Suprapubic skin (tissue), 4 donors: ENCODE results near the gene RAVER1. TPM values are rescaled to one million over a fixed set of nuclear protein-coding genes. Genes with fewer than 3 reads are reported as not detected.
"Not testable (repeated sequence)": the region's sequence is repeated elsewhere in the genome, so short reads cannot be mapped to it uniquely, and the experiment has no call there.

Source experiments
- DNase-seq, 2 donors: peaks; one replicate each; pipeline ENCODE4 v3.0.0-alpha.2; 2019; ENCODE audit warnings: low spot score in 2 of 2
- H3K27ac ChIP-seq: fragments of 200-600 bp; sonication (generic); one replicate; pipeline ENCODE4 v1.5.1; 2019
- H3K27me3 ChIP-seq: fragments of 200-600 bp; sonication (generic); one replicate; pipeline ENCODE4 v1.5.1; 2019
- H3K36me3 ChIP-seq: fragments of 200-600 bp; sonication (generic); one replicate; pipeline ENCODE4 v1.5.1; 2019
- H3K4me1 ChIP-seq: fragments of 200-600 bp; sonication (generic); one replicate; pipeline ENCODE4 v1.5.1; 2019
- H3K4me3 ChIP-seq: fragments of 200-600 bp; sonication (generic); one replicate; pipeline ENCODE4 v1.5.1; 2019; ENCODE audit warnings: mild to moderate bottlenecking
- H3K9me3 ChIP-seq: fragments of 200-600 bp; sonication (generic); one replicate; pipeline ENCODE4 v1.5.1; 2019
- CTCF ChIP-seq, 2 donors: fragments of 200-600 bp in 1 of 2; fragments of 450-650 bp in 1 of 2; sonication (generic) in 1 of 2; IDR thresholded peaks; one replicate each; pipeline ENCODE4 v1.5.1; 2016 to 2019; ENCODE audit warnings: antibody characterized with exemption in 2 of 2, mild to moderate bottlenecking in 1 of 2, moderate library complexity in 1 of 2
- EP300 ChIP-seq: sonication (generic); formaldehyde crosslinking; IDR thresholded peaks from one replicate; pipeline ENCODE4 v1.6.1; 2017; ENCODE audit warnings: antibody characterized with exemption
- POLR2A ChIP-seq, 2 donors: fragments of 450-650 bp; IDR thresholded peaks; one replicate each; pipeline ENCODE4 v1.6.1; 2017; ENCODE audit warnings: antibody characterized with exemption in 2 of 2, mild to moderate bottlenecking in 2 of 2, moderate library complexity in 2 of 2
- POLR2AphosphoS5 ChIP-seq, 3 donors: sonication (generic); formaldehyde crosslinking; IDR thresholded peaks; one replicate each; pipeline ENCODE4 v1.6.1; 2017; ENCODE audit warnings: antibody characterized with exemption in 3 of 3
- WGBS: methylation state at CpG from one replicate; pipeline ENCODE4 v1.1.5; 2018; 5-methylcytosine and 5-hydroxymethylcytosine counted together
- total RNA-seq, 4 donors: library from RNA; depleted of rRNA; stranded (reverse); fragments of >200 nt; gene quantifications; one replicate each; pipeline ENCODE4 v1.1.0, GENCODE V29; 2016

RAVER1 gene
- total RNA-seq, 4 donors from 2014 or later: 18.4 to 27.8 (median 24.8) TPM

GRCh38 chr19:10374931-10375330 is 41.6 kb upstream of the RAVER1 start:
- no peaks in the 10 kb centered on the region for H3K27me3 ChIP-seq
- no peak for DNase-seq
- no peak overlapping the region for H3K4me3 ChIP-seq
- WGBS: 83% methylated on average over 5 of the region's 5 CpGs
- no peak overlapping the region for H3K27ac ChIP-seq
- H3K36me3 ChIP-seq: peaks cover 52% of the 10 kb centered on the region
- no peaks in the 10 kb centered on the region for H3K9me3 ChIP-seq
- peaks cover 12% of the 10 kb centered on the region for H3K4me1 ChIP-seq
- TF ChIP-seq POLR2AphosphoS5 (IDR thresholded peaks at IDR 0.05) (no peak), POLR2A (IDR thresholded peaks at IDR 0.05) (no peak), EP300 (no peak), CTCF (IDR thresholded peaks at IDR 0.05) (no peak)

- WGBS: 96% methylated on average over 3 of the region's 3 CpGs
- Histone ChIP-seq H3K36me3 (peaks cover 66% of the 10 kb centered on the region), H3K27me3 (no peaks in the 10 kb centered on the region), H3K4me3 (no peak overlapping the region), H3K27ac (no peak overlapping the region), H3K9me3 (no peaks in the 10 kb centered on the region), H3K4me1 (no peaks in the 10 kb centered on the region)
- no peak for DNase-seq
- no peak for TF ChIP-seq CTCF (IDR thresholded peaks at IDR 0.05)
- no peak for TF ChIP-seq EP300
- no peak for TF ChIP-seq POLR2A (IDR thresholded peaks at IDR 0.05)
- no peak for TF ChIP-seq POLR2AphosphoS5 (IDR thresholded peaks at IDR 0.05)
These were observed 39.4 kb upstream of the RAVER1 start for GRCh38 chr19:10372690-10373089.

- H3K27ac ChIP-seq: no peak overlapping the region
- no peaks in the 10 kb centered on the region for H3K9me3 ChIP-seq
- no peaks in the 10 kb centered on the region for H3K27me3 ChIP-seq
- TF ChIP-seq CTCF (IDR thresholded peaks at IDR 0.05) (no peak), POLR2AphosphoS5 (IDR thresholded peaks at IDR 0.05) (no peak), POLR2A (IDR thresholded peaks at IDR 0.05) (no peak), EP300 (no peak)
- peaks cover 86% of the 10 kb centered on the region for H3K36me3 ChIP-seq
- WGBS: 89% methylated on average over 14 of the region's 15 CpGs
- H3K4me3 ChIP-seq: no peak overlapping the region
- DNase-seq: no peak
- no peaks in the 10 kb centered on the region for H3K4me1 ChIP-seq
These were observed 34.9 kb upstream of the RAVER1 start for GRCh38 chr19:10368101-10368803.

- H3K4me1 ChIP-seq, DNase-seq, H3K27me3 ChIP-seq, H3K4me3 ChIP-seq, H3K27ac ChIP-seq, H3K9me3 ChIP-seq: not testable (repeated sequence)
- H3K36me3 ChIP-seq: peaks cover 89% of the 10 kb centered on the region
- WGBS: 94% methylated on average over 4 of the region's 4 CpGs
These were observed 33.7 kb upstream of the RAVER1 start for GRCh38 chr19:10366950-10367512.

GRCh38 chr19:10365518-10365917 is 32.2 kb upstream of the RAVER1 start:
- Histone ChIP-seq H3K4me1 (no peaks in the 10 kb centered on the region), H3K27ac (no peak overlapping the region), H3K27me3 (no peaks in the 10 kb centered on the region), H3K36me3 (peaks cover 93% of the 10 kb centered on the region), H3K9me3 (no peaks in the 10 kb centered on the region), H3K4me3 (no peak overlapping the region)
- TF ChIP-seq POLR2AphosphoS5 (IDR thresholded peaks at IDR 0.05) (no peak), EP300 (no peak), POLR2A (IDR thresholded peaks at IDR 0.05) (no peak), CTCF (IDR thresholded peaks at IDR 0.05) (no peak)
- no peak for DNase-seq
- WGBS: 96% methylated on average over 23 of the region's 23 CpGs
